ENCODE results near the gene BSND. TPM values are rescaled to one million over a fixed set of nuclear protein-coding genes. Genes with fewer than 3 reads are reported as not detected.

Gene BSND
- total and polyA plus RNA-seq, 9 of the 15 experiments (the other 6 are each of a cell fraction or from before 2014, with no cell fraction given), result not detected

GRCh38 chr1:55039342-55040082, 40.8 kb downstream of the BSND start, which contains the start of gene PCSK9 (continued):
- TF ChIP-seq TEAD2 (tag; IDR thresholded peaks at IDR 0.05) (no peak), ARNT (IDR thresholded peaks at IDR 0.05) (no peak), SIRT6 (IDR thresholded peaks at IDR 0.05; ENCODE audit: low read depth, low read length) (no peak), PML (IDR thresholded peaks at IDR 0.05; ENCODE audit: low read length) (no peak), NCOA1 (IDR thresholded peaks at IDR 0.05; ENCODE audit: low read depth) (no peak), SIN3A (IDR thresholded peaks at IDR 0.05; ENCODE audit: borderline replicate concordance in 2 of 2, control insufficient read depth in 1 of 2, low read depth in 2 of 2, low read length in 2 of 2) (no peak), ZNF561 (CRISPR knock-in tag; conservative IDR thresholded peaks at IDR 0.05) (no peak), DIDO1 (tag; IDR thresholded peaks at IDR 0.05; ENCODE audit: low read depth) (no peak), ZFP30 (CRISPR knock-in tag; IDR thresholded peaks at IDR 0.05; ENCODE audit: borderline replicate concordance) (no peak), EWSR1 (IDR thresholded peaks at IDR 0.05; ENCODE audit: borderline replicate concordance, low read depth, partially characterized antibody) (no peak)
- TF ChIP-seq, protein P1, sequence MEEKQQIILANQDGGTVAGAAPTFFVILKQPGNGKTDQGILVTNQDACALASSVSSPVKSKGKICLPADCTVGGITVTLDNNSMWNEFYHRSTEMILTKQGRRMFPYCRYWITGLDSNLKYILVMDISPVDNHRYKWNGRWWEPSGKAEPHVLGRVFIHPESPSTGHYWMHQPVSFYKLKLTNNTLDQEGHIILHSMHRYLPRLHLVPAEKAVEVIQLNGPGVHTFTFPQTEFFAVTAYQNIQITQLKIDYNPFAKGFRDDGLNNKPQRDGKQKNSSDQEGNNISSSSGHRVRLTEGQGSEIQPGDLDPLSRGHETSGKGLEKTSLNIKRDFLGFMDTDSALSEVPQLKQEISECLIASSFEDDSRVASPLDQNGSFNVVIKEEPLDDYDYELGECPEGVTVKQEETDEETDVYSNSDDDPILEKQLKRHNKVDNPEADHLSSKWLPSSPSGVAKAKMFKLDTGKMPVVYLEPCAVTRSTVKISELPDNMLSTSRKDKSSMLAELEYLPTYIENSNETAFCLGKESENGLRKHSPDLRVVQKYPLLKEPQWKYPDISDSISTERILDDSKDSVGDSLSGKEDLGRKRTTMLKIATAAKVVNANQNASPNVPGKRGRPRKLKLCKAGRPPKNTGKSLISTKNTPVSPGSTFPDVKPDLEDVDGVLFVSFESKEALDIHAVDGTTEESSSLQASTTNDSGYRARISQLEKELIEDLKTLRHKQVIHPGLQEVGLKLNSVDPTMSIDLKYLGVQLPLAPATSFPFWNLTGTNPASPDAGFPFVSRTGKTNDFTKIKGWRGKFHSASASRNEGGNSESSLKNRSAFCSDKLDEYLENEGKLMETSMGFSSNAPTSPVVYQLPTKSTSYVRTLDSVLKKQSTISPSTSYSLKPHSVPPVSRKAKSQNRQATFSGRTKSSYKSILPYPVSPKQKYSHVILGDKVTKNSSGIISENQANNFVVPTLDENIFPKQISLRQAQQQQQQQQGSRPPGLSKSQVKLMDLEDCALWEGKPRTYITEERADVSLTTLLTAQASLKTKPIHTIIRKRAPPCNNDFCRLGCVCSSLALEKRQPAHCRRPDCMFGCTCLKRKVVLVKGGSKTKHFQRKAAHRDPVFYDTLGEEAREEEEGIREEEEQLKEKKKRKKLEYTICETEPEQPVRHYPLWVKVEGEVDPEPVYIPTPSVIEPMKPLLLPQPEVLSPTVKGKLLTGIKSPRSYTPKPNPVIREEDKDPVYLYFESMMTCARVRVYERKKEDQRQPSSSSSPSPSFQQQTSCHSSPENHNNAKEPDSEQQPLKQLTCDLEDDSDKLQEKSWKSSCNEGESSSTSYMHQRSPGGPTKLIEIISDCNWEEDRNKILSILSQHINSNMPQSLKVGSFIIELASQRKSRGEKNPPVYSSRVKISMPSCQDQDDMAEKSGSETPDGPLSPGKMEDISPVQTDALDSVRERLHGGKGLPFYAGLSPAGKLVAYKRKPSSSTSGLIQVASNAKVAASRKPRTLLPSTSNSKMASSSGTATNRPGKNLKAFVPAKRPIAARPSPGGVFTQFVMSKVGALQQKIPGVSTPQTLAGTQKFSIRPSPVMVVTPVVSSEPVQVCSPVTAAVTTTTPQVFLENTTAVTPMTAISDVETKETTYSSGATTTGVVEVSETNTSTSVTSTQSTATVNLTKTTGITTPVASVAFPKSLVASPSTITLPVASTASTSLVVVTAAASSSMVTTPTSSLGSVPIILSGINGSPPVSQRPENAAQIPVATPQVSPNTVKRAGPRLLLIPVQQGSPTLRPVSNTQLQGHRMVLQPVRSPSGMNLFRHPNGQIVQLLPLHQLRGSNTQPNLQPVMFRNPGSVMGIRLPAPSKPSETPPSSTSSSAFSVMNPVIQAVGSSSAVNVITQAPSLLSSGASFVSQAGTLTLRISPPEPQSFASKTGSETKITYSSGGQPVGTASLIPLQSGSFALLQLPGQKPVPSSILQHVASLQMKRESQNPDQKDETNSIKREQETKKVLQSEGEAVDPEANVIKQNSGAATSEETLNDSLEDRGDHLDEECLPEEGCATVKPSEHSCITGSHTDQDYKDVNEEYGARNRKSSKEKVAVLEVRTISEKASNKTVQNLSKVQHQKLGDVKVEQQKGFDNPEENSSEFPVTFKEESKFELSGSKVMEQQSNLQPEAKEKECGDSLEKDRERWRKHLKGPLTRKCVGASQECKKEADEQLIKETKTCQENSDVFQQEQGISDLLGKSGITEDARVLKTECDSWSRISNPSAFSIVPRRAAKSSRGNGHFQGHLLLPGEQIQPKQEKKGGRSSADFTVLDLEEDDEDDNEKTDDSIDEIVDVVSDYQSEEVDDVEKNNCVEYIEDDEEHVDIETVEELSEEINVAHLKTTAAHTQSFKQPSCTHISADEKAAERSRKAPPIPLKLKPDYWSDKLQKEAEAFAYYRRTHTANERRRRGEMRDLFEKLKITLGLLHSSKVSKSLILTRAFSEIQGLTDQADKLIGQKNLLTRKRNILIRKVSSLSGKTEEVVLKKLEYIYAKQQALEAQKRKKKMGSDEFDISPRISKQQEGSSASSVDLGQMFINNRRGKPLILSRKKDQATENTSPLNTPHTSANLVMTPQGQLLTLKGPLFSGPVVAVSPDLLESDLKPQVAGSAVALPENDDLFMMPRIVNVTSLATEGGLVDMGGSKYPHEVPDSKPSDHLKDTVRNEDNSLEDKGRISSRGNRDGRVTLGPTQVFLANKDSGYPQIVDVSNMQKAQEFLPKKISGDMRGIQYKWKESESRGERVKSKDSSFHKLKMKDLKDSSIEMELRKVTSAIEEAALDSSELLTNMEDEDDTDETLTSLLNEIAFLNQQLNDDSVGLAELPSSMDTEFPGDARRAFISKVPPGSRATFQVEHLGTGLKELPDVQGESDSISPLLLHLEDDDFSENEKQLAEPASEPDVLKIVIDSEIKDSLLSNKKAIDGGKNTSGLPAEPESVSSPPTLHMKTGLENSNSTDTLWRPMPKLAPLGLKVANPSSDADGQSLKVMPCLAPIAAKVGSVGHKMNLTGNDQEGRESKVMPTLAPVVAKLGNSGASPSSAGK (IDR thresholded peaks at IDR 0.05), result peak; percentile 92
- TF ChIP-seq, protein P2, sequence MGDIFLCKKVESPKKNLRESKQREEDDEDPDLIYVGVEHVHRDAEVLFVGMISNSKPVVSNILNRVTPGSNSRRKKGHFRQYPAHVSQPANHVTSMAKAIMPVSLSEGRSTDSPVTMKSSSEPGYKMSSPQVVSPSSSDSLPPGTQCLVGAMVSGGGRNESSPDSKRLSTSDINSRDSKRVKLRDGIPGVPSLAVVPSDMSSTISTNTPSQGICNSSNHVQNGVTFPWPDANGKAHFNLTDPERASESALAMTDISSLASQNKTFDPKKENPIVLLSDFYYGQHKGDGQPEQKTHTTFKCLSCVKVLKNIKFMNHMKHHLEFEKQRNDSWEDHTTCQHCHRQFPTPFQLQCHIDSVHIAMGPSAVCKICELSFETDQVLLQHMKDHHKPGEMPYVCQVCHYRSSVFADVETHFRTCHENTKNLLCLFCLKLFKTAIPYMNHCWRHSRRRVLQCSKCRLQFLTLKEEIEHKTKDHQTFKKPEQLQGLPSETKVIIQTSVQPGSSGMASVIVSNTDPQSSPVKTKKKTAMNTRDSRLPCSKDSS (IDR thresholded peaks at IDR 0.05; ENCODE audit: low read depth, partially characterized antibody), result no peak
- TF ChIP-seq, protein P3, sequence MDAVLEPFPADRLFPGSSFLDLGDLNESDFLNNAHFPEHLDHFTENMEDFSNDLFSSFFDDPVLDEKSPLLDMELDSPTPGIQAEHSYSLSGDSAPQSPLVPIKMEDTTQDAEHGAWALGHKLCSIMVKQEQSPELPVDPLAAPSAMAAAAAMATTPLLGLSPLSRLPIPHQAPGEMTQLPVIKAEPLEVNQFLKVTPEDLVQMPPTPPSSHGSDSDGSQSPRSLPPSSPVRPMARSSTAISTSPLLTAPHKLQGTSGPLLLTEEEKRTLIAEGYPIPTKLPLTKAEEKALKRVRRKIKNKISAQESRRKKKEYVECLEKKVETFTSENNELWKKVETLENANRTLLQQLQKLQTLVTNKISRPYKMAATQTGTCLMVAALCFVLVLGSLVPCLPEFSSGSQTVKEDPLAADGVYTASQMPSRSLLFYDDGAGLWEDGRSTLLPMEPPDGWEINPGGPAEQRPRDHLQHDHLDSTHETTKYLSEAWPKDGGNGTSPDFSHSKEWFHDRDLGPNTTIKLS (IDR thresholded peaks at IDR 0.05; ENCODE audit: borderline replicate concordance, low read depth), result no peak
